ENCODE results near the gene RANBP3. TPM values are rescaled to one million over a fixed set of nuclear protein-coding genes. Genes with fewer than 3 reads are reported as not detected.
A peak's percentile ranks its signal among the peaks of the same experiment; 100 is the strongest.
"Not testable (repeated sequence)": the region's sequence is repeated elsewhere in the genome, so short reads cannot be mapped to it uniquely, and the experiment has no call there.

The RANBP3 gene
- total RNA-seq, 1 donor from 2014 or later = 41.6 TPM

DNA sequence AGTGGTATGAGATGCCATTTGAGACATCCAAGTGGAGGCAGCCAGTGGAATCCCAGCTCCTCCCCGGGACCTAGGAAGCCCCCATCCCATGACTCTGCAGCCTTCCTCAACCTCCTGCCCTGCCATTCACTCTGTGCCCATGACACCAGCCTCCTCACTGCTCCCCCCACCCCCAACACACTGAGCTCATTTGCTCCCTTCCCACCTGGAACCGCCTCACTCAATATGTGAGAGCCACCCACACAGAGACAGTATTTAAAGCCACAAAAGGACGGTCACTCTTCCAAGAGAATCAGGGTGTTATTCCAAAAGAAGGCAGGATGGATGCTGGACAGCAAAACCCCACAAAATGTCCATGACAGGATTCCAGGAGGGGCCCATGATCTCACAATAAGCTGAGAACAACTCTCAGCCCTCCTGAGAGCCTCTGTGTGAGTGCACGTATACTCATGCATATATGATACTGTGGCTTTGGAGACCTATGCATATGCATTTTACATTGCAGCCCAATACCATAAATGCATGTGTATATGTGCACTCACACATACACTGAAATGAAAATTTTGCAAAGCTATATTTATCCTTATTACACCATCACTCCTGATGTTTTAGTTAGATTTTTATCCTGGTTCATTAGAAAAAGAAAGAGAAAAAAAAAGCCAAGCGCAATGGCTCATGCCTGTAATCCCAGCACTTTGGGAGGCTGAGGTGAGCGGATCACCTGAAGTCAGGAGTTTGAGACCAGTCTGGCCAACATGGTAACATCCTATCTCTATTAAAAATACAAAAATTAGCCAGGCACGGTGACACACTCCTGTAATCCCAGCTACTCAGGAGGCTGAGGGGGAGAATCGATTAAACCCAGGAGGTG is 10.8 kb upstream of the RANBP3 start:
- DNase-seq (ENCODE audit: low spot score in 2 of 2) (no peak), FAIRE-seq (no peak)

DNA sequence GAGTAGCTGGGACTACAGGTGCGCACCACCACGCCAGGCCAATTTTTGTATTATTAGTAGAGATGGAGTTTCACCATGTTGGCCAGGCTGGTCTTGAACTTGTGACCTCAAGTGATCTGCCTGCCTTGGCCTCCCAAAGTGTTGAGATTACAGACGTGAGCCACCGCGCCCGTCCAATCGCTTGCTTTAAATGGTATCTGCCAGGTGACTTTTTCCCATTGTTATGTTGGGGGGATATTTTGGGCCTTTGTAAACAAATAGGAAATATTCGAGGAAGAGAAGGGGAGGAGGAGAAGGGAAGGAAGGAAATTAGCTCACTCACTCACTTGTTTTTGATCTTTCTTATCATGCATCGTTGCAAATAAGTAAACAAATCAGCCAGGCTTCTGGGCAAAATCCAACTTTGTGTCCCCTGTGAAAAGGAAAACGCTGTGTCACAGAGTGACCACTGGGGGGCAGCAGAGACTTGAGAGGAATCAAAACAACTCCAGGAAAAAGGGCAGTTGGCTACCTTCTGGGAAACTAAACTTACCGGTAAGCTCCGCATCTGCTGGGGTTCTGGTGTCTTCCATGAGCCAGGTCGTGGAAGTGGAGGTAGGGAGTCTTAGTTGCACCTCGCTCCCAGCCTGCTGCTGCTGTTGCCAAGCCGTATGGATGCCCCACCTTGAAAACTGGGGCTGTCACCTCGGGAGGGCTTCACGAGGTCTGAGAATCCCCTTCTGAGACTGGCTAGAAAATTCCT is 9.3 kb upstream of the RANBP3 start:
- peak; percentile 75 to 82 for DNase-seq (ENCODE audit: low spot score in 2 of 2)
- FAIRE-seq = no peak

DNA sequence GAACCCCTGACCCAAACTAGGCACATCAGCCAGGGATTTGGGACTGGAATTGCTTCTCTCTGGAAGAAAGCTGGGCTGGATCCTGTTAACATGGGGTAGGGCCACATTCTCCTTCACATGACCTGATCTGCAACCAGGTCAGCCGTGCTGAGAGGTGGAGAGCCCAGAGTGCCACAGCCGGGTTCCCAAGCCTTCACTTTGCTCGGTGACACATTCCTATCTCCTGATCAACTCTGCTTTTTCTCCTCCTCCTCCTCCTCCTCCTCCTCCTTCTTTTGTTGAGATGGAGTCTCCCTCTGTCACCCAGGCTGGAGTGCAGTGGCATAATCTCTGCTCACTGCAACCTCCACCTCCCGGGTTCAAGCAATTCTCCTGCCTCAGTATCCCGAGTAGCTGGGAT is 7.9 kb upstream of the RANBP3 start:
- not testable (repeated sequence) for DNase-seq (ENCODE audit: low spot score in 2 of 2); FAIRE-seq

DNA sequence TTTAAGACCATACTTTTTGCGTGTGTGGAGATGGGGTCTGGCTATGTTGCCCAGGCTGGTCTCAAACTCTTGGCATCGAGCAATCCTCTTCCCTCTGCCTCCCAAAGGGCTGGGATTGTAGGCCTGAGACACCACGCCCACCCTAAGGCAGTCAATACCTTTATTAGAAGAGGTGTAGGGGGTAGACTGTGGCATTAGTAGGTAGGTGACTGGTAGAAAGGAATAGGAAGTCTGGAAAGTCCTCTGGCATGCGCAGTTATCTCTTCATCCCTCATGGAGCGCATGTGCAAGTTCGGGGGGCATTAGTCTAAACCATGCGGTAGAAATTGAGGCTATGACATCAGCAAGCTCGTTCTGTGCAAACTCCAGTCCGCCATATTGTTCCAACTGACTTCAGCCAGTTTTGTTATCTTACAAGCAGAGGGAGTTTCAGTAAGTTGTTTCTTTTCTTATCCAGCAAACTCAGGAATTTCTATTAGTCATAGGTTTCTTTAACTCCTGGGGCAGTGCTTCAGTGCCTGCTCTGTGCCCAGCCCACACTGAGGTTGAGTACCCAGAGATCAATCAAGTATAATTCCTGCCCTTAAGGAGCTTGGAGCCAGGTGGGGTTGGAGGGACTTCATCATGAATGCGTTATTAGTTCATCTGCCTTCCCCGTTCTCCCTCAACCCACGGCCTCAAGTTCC is 7.3 kb upstream of the RANBP3 start:
- FAIRE-seq = no peak

GRCh38 chr19:5984600-5984999 is 6.7 kb upstream of the RANBP3 start:
- no peak for DNase-seq (ENCODE audit: low spot score in 2 of 2)
- no peak for FAIRE-seq

More for the DNA sequence above, 7.3 kb upstream of the RANBP3 start:
- no peak for DNase-seq (ENCODE audit: low spot score in 2 of 2)

DNA sequence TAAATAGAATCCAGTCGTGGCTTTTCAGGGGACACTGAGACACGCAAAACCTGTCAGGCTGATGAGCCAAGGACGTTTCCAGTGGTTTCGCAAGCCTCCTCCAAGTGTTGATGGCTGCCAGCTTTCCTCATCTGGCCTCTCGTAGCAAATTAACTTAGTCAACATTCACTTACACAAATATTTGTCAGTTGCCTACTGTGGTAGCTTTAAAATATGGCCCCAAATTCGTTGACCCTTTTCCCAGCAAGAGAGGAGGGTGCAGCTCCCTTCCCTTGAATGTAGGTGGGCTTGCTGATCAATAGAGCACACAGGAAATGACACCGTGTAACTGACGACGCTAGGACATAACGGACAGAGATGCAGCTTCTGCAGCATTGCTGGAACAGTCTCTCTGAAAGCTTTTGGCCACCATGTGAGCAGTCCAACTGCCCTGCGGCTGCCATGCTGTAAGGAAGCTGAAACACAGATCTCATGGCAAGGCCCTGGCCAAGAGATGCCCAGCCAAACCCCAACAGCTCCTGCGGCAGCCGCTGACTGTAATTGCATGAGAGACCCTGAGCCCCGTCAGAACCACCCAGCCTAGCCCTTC is 5.5 kb upstream of the RANBP3 start:
- FAIRE-seq (no peak), DNase-seq (ENCODE audit: low spot score in 2 of 2) (no peak)

- DNase-seq (ENCODE audit: low spot score in 2 of 2) = no peak
These were observed 939 bp upstream of the RANBP3 start for GRCh38 chr19:5978606-5979552.

GRCh38 chr19:5977222-5977784 is 637 bp downstream of the RANBP3 start:
- DNase-seq (ENCODE audit: low spot score in 2 of 2) (no peak), FAIRE-seq (no peak)

More at GRCh38 chr19:5978606-5979552, 939 bp upstream of the RANBP3 start:
- no peak for FAIRE-seq

GRCh38 chr19:5976768-5977167 is 1.2 kb downstream of the RANBP3 start:
- no peak for FAIRE-seq
- no peak for DNase-seq (ENCODE audit: low spot score in 2 of 2)

- no peak for DNase-seq (ENCODE audit: low spot score in 2 of 2)
- FAIRE-seq = no peak
These were observed 2.6 kb downstream of the RANBP3 start for GRCh38 chr19:5975388-5975728.

GRCh38 chr19:5974721-5975387 is 3.1 kb downstream of the RANBP3 start:
- no peak for DNase-seq (ENCODE audit: low spot score in 2 of 2)

GRCh38 chr19:5973867-5974635 is 3.9 kb downstream of the RANBP3 start:
- FAIRE-seq (no peak), DNase-seq (ENCODE audit: low spot score in 2 of 2) (no peak)

More at GRCh38 chr19:5974721-5975387, 3.1 kb downstream of the RANBP3 start:
- FAIRE-seq = no peak

DNA sequence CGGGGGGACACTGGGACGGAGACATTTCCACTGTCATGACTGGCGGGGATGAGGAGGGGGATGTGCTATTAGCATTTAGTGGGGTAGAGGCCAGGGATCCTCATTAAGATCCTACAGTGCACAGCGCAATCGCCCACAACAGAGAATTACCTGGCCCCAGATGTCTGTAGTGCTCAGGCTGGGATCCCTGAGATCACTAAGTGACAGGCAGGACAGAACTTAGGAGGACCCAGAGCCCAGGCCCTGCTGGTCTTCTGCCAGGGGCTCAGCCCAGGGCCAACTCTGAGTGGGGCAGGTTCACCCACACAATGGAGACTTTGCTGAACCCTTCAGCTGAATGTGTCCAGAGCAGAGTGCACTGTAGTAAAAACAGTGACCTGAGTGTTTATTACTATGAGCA is 4.6 kb downstream of the RANBP3 start:
- DNase-seq (ENCODE audit: low spot score in 2 of 2) = no peak
- FAIRE-seq = no peak

- FAIRE-seq (no peak), DNase-seq (ENCODE audit: low spot score in 2 of 2) (no peak)
These were observed 5.6 kb downstream of the RANBP3 start for GRCh38 chr19:5972355-5972731.

DNA sequence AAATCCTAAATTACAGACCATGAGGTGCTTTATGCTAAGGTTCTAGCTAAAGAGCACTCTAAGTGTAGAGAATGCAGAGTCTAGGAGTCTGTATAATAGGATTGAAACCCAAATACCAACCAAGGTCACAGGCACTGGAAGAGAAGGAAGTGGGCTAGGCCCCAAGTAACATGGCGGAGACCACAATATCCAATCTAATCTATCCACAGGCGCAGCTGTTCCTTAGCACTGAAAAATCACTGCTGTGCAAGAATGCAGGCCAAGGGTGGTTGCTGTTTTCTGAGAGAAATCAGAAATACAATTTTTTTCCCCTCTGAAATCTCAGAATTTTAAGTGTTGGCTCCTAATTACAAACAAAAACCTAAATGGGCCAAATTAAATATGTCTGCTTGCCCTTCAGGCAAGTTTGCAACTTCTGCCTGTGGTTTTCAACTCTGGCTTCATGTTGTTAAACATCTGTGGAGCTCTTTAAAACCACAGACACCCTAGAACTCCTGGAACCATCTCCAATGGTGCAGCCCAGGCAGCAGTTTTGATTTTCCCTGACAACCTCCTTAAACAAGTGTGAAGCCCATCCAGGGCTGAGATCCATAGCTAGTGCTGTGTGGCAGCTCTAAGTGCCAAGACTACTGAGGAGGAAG is 6.1 kb downstream of the RANBP3 start:
- FAIRE-seq (no peak), DNase-seq (ENCODE audit: low spot score in 2 of 2) (no peak)

DNA sequence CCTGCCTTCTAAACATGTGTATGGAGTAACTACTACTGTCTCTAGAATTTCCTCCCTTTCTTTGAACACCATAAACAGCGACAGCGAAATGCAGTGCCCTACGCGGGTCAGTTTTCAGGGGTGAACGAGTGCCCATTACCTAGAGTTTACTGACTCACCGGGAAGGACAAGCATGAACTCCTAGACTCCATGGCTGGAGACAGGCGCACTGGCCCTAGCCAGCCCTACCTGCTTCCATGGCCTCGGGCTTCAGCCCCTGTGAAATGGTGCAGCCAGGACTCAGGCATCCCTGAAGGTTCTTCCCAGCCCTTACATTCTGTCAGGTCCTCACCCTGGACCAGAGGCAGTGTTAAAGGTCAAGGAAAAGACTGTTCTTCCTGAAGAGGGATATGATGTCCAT is 8.5 kb downstream of the RANBP3 start:
- no peak for DNase-seq (ENCODE audit: low spot score in 2 of 2)
- FAIRE-seq = no peak

Data from frontal cortex (tissue), 4 donors.